ENCODE results near the gene FBXW7.

- TF ChIP-seq CTCF (IDR thresholded peaks at IDR 0.05; ENCODE audit: control extremely low read depth in 1 of 3, insufficient read depth in 1 of 3, low read depth in 1 of 3, low read length in 3 of 3) (no peak), TAF1 (IDR thresholded peaks at IDR 0.05; ENCODE audit: low read depth, low read length) (no peak), ZNF274 (IDR thresholded peaks at IDR 0.05; ENCODE audit: borderline replicate concordance, extremely low read depth, low read length) (no peak), CHD7 (IDR thresholded peaks at IDR 0.05; ENCODE audit: insufficient replicate concordance, low read length) (no peak), BCL11A (IDR thresholded peaks at IDR 0.05; ENCODE audit: low read depth in 2 of 2, low read length in 2 of 2) (no peak), RAD21 (IDR thresholded peaks at IDR 0.05 in 1 of 2, conservative IDR thresholded peaks at IDR 0.05 in 1 of 2; ENCODE audit: low read depth in 2 of 2, low read length in 2 of 2) (no peak), PHF8 (conservative IDR thresholded peaks at IDR 0.05; ENCODE audit: low read depth, low read length) (no peak), RBBP5 (IDR thresholded peaks at IDR 0.05; ENCODE audit: borderline replicate concordance, low read depth, low read length) (no peak), HDAC2 (IDR thresholded peaks at IDR 0.05; ENCODE audit: borderline replicate concordance in 1 of 2, low read depth in 2 of 2, low read length in 2 of 2) (no peak), ATF3 (IDR thresholded peaks at IDR 0.05; ENCODE audit: insufficient read depth, low read depth, low read length) (no peak), EZH2 (IDR thresholded peaks at IDR 0.05; ENCODE audit: low read depth, low read length, severe bottlenecking) (no peak), SIN3A (conservative IDR thresholded peaks at IDR 0.05 in 1 of 2, IDR thresholded peaks at IDR 0.05 in 1 of 2; ENCODE audit: low read depth in 1 of 2, low read length in 2 of 2) (no peak), YY1 (IDR thresholded peaks at IDR 0.05; ENCODE audit: low read depth, low read length) (peak; percentile 89)
These were observed 36.7 kb upstream of the FBXW7 start for GRCh38 chr4:152572417-152573086.
